Breast epithelium (tissue), 4 donors: ENCODE data around the gene PPFIA1. TPM values are rescaled to one million over a fixed set of nuclear protein-coding genes. Genes with fewer than 3 reads are reported as not detected.
"Not testable (repeated sequence)": the region's sequence is repeated elsewhere in the genome, so short reads cannot be mapped to it uniquely, and the experiment has no call there.

Experiments
- DNase-seq, 2 donors: peaks; one replicate each; pipeline ENCODE4 v3.0.0-alpha.2; 2019; ENCODE audit warnings: low spot score in 2 of 2
- H3K27ac ChIP-seq, 2 donors: fragments of 200-600 bp; sonication (generic) in 1 of 2; one replicate each; pipeline ENCODE4 v1.5.1; 2016 to 2019; ENCODE audit warnings: mild to moderate bottlenecking in 1 of 2
- H3K27me3 ChIP-seq, 2 donors: fragments of 200-600 bp; sonication (generic) in 1 of 2; one replicate each; pipeline versions ENCODE4 v1.5.1 to v1.6.0; 2017 to 2019; ENCODE audit warnings: control low read depth in 1 of 2, mild to moderate bottlenecking in 1 of 2
- H3K36me3 ChIP-seq: fragments of 200-600 bp; one replicate; pipeline ENCODE4 v1.5.1; 2019
- H3K4me1 ChIP-seq, 2 donors: fragments of 200-600 bp; sonication (generic); one replicate each; pipeline ENCODE4 v1.5.1; 2016 to 2019; ENCODE audit warnings: control low read depth in 1 of 2
- H3K4me3 ChIP-seq, 3 donors: fragments of 200-600 bp; sonication (generic); 1 replicate in 2 of 3; 2 replicates in 1 of 3; pipeline ENCODE4 v1.5.1; 2016 to 2019; ENCODE audit warnings: mild to moderate bottlenecking in 3 of 3, moderate library complexity in 2 of 3
- H3K9me3 ChIP-seq, 2 donors: fragments of 200-600 bp; sonication (generic) in 1 of 2; one replicate each; pipeline ENCODE4 v1.5.1; 2016 to 2019; ENCODE audit warnings: control low read depth in 1 of 2
- POLR2A ChIP-seq: fragments of 450-650 bp; IDR thresholded peaks from one replicate; pipeline ENCODE4 v1.6.1; 2016; ENCODE audit warnings: antibody characterized with exemption, mild to moderate bottlenecking, moderate library complexity
- POLR2AphosphoS5 ChIP-seq, 3 donors: sonication (generic); formaldehyde crosslinking; IDR thresholded peaks; one replicate each; pipeline ENCODE4 v1.6.1; 2017; ENCODE audit warnings: antibody characterized with exemption in 3 of 3
- intact Hi-C: fragments of 100-400 bp; cut with DNase I; formaldehyde crosslinking; loops from one replicate; pipeline ENCODE4 v1.15.1; 2023; ENCODE audit warnings: low total_unique reads
- total RNA-seq, 3 donors: library from RNA; depleted of rRNA; stranded (reverse); fragments of >200 nt; gene quantifications; one replicate each; pipeline ENCODE4 v1.1.0, GENCODE V29; 2016
- TF ChIP-seq, protein P1 (sequence below), 3 donors: fragments of 450-650 bp; IDR thresholded peaks; one replicate each; pipeline ENCODE4 v1.5.1; 2016 to 2017; ENCODE audit warnings: antibody characterized with exemption in 3 of 3, mild to moderate bottlenecking in 3 of 3, moderate library complexity in 3 of 3

The PPFIA1 gene
- total RNA-seq, 3 donors from 2014 or later: 52.2 to 80.8 (median 78.0) TPM

DNA sequence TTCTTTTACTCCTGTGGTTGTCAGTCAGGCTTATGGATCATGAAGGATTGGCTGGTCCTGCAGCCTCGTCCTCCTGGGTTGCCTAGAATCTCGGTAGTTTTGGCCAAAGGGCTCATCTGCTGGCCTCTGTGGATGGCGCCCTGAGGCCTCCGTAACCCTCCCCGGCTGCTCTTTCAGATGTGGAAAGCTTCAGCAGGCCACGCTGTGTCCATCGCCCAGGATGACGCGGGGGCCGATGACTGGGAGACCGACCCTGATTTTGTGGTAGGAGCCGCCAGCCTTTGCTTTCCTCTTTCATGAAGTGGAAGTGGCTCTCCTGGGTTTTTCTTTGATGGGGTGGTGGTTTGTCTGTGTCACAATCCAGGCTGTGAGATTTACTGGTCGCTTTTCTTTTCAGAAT lies 136.6 kb downstream of the PPFIA1 start:
- H3K9me3 ChIP-seq: no peaks in the 10 kb centered on the region
- H3K27ac ChIP-seq: no peak overlapping the region
- TF ChIP-seq POLR2AphosphoS5 (IDR thresholded peaks at IDR 0.05): no peak
- intact Hi-C loops: loop anchor here (5.0 kb wide), 1 partner anchor 1155 kb away; no protein-coding TSS in a partner anchor
- no peak for DNase-seq
- no peaks in the 10 kb centered on the region for H3K27me3 ChIP-seq
- peaks cover 15% of the 10 kb centered on the region for H3K36me3 ChIP-seq
- no peaks in the 10 kb centered on the region for H3K4me1 ChIP-seq
- no peak overlapping the region for H3K4me3 ChIP-seq

DNA sequence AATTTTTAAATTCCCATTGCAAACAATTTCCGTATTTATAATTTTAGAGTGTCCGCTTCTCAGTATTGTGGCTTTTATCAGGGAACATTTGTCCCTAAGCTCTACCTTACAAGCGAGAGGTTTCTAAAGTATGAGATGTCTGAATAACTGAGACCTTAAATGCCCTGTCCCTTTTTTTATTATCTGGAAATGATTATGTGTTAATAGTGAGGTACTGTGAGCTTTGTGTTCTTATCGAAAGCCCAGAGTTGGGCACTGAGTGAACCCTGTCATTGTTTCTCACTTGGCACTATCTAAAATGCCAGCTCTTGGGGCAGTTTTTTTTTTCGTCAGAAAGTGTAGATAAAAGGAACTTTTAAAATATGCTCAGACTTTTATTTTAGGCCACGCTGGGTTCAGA lies 137.3 kb downstream of the PPFIA1 start:
- intact Hi-C loops: loop anchor here (5.0 kb wide), 1 partner anchor 1156 kb away; no protein-coding TSS in a partner anchor
- no peak overlapping the region for H3K4me3 ChIP-seq
- H3K36me3 ChIP-seq: peaks cover 15% of the 10 kb centered on the region
- no peaks in the 10 kb centered on the region for H3K4me1 ChIP-seq
- no peaks in the 10 kb centered on the region for H3K27me3 ChIP-seq
- no peak for DNase-seq
- no peak for TF ChIP-seq POLR2AphosphoS5 (IDR thresholded peaks at IDR 0.05)
- TF ChIP-seq, protein P1, sequence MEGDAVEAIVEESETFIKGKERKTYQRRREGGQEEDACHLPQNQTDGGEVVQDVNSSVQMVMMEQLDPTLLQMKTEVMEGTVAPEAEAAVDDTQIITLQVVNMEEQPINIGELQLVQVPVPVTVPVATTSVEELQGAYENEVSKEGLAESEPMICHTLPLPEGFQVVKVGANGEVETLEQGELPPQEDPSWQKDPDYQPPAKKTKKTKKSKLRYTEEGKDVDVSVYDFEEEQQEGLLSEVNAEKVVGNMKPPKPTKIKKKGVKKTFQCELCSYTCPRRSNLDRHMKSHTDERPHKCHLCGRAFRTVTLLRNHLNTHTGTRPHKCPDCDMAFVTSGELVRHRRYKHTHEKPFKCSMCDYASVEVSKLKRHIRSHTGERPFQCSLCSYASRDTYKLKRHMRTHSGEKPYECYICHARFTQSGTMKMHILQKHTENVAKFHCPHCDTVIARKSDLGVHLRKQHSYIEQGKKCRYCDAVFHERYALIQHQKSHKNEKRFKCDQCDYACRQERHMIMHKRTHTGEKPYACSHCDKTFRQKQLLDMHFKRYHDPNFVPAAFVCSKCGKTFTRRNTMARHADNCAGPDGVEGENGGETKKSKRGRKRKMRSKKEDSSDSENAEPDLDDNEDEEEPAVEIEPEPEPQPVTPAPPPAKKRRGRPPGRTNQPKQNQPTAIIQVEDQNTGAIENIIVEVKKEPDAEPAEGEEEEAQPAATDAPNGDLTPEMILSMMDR (IDR thresholded peaks at IDR 0.05): no peak
- no peak for TF ChIP-seq POLR2A
- no peak overlapping the region for H3K27ac ChIP-seq
- no peaks in the 10 kb centered on the region for H3K9me3 ChIP-seq

DNA sequence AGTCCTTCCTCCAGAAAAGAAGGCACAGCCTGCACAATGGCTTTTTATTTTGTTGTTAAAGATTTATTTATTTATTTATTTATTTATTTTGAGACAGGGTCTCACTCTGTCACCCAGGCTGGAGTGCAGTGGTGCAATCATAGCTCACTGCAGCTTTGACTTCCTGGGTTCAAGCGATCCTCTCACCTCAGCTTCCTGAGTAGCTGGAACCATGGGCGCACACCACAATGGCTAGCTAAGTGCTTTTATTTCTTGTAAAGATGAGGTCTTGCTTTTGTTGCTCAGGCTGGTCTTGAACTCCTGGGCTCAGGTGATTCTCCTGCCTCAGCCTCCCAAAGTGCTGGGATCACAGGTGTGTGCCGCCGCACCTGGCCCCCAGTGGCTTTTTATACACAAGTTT lies 137.8 kb downstream of the PPFIA1 start:
- not testable (repeated sequence) for DNase-seq, H3K27me3 ChIP-seq, H3K4me3 ChIP-seq, H3K9me3 ChIP-seq, H3K27ac ChIP-seq, H3K4me1 ChIP-seq
- intact Hi-C loops: loop anchor here (5.0 kb wide), 1 partner anchor 1156 kb away; no protein-coding TSS in a partner anchor
- H3K36me3 ChIP-seq: peaks cover 15% of the 10 kb centered on the region

DNA sequence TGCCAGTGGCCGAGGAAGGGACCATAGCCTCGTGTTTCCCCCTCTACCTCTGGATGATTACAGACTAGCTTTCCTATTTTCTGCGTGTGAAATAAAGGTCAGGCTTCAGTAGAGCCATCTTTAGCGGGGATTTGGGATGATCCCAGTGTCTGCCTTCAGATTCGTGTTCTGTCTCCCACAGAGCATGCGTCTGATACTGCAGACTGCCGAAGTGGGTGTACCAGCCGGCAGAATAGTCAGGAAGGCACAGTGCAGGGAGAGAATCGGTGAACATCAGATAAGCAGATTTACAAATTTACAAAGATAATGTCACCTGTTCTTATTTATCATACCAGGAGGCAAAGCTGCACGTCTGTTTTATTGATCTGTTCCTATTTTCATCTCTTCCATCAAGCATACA lies 138.9 kb downstream of the PPFIA1 start:
- no peaks in the 10 kb centered on the region for H3K9me3 ChIP-seq
- no peak for DNase-seq
- no peaks in the 10 kb centered on the region for H3K27me3 ChIP-seq
- peaks cover 15% of the 10 kb centered on the region for H3K36me3 ChIP-seq
- H3K4me1 ChIP-seq: no peaks in the 10 kb centered on the region
- no peak overlapping the region for H3K4me3 ChIP-seq
- intact Hi-C loops: loop anchor here (5.0 kb wide), 1 partner anchor 1157 kb away; no protein-coding TSS in a partner anchor
- H3K27ac ChIP-seq: no peak overlapping the region
- TF ChIP-seq POLR2AphosphoS5 (IDR thresholded peaks at IDR 0.05) (no peak), POLR2A (no peak)
- TF ChIP-seq, protein P1 (IDR thresholded peaks at IDR 0.05): no peak

DNA sequence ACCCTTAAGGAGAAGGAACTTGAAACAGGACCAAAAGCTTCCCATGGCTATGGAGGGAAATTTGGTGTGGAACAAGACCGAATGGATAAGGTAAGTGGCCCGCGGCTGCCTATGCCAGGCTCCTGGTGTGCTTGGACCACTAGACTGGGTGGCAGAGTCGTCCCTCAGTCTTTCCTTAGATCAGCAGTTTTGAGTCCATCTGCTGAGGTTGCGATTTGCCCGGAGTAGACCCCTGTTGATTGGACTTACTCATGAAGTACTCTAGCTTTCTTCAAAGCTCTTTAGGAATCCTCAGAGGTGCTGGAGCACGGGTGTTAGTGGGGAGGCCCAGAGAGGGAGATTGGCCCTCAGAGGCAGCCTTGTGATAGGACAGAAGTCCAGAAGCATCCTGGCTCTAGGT lies 139.4 kb downstream of the PPFIA1 start:
- intact Hi-C loops: loop anchor here (5.0 kb wide), 1 partner anchor 1158 kb away; no protein-coding TSS in a partner anchor
- Histone ChIP-seq H3K4me3 (no peak overlapping the region), H3K9me3 (no peaks in the 10 kb centered on the region), H3K36me3 (peaks cover 15% of the 10 kb centered on the region), H3K4me1 (no peaks in the 10 kb centered on the region), H3K27ac (no peak overlapping the region), H3K27me3 (no peaks in the 10 kb centered on the region)
- no peak for DNase-seq
- TF ChIP-seq, protein P1 (IDR thresholded peaks at IDR 0.05): no peak
- TF ChIP-seq POLR2A (no peak), POLR2AphosphoS5 (IDR thresholded peaks at IDR 0.05) (no peak)

DNA sequence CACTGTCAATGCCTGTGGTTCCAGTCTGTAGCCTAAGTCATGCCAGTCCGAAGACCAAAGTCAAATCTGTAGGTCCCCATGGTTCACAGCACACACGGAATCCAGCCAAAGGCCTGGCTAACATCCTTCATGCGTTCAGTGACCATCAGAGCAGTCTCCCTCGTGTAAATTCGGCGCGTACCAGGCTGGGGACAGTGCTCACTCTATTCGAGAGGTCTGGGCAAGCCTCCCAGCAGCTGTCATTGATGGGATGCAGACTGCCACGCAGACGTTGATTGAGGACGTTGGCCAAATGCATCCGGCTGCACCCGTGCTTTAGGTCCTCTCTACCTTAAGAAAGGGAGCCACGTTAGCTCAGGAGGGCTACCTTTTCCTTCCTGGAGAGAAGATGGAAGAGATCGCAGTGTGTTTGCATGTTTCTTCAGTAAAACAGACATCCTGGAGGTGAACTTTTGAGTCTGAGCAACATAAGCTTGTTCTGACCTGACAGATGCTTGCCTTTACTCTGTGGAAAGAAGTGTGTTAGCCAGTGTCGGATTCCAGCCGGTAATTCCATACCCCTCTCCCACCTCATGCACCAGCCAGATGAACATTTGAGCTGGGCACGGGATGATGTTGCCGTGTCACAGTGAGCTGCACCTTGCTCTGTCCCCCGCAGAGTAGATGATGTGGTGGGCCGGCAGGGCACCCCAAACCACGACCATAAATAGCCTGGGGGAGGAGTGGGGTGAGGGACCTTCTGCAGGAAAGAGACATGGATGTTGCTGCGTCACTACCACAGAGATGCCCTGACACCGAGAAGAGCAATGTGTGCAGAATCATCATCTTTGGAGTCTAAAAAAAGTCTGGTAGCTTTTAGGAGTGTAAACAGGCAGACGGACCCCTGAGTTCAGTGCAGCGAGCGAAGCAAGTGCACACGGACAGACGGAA lies 140.1 kb downstream of the PPFIA1 start:
- peaks cover 18% of the 10 kb centered on the region for H3K36me3 ChIP-seq
- H3K9me3 ChIP-seq: no peaks in the 10 kb centered on the region
- DNase-seq: no peak
- H3K4me3 ChIP-seq: no peak overlapping the region
- intact Hi-C loops: no loop called here
- H3K27me3 ChIP-seq: no peaks in the 10 kb centered on the region
- TF ChIP-seq, protein P1 (IDR thresholded peaks at IDR 0.05): no peak
- H3K27ac ChIP-seq: no peak overlapping the region
- no peaks in the 10 kb centered on the region for H3K4me1 ChIP-seq
